Activated T-cell treated with anti-CD3 and anti-CD28 coated beads for 1 hour (primary cell): Measurements from ENCODE around the gene FOXD4L1.
"Not testable (repeated sequence)": the region's sequence is repeated elsewhere in the genome, so short reads cannot be mapped to it uniquely, and the experiment has no call there.

Experiments
- DNase-seq: peaks from one replicate; pipeline ENCODE4 v3.0.0-alpha.2; 2020; ENCODE audit warnings: low read depth

The FOXD4L1 gene

GRCh38 chr2:113498365-113498764, at the start of gene FOXD4L1:
Gene FOXD4L1, plus strand, starts transcription at chr2:113498665. Its CDS starts 592 bp downstream, at chr2:113499257.
- not testable (repeated sequence) for DNase-seq

- not testable (repeated sequence) for DNase-seq
Measured at GRCh38 chr2:113465770-113466169, 32.7 kb upstream of the FOXD4L1 start.

- DNase-seq: not testable (repeated sequence)
Measured at GRCh38 chr2:113476688-113477368, 21.6 kb upstream of the FOXD4L1 start.

- DNase-seq: not testable (repeated sequence)
Measured at GRCh38 chr2:113496527-113496926, 1.9 kb upstream of the FOXD4L1 start.

GRCh38 chr2:113499019-113499885, 787 bp downstream of the FOXD4L1 start:
- DNase-seq: not testable (repeated sequence)

GRCh38 chr2:113499886-113500722, 1.6 kb downstream of the FOXD4L1 start:
- not testable (repeated sequence) for DNase-seq

GRCh38 chr2:113500723-113501038, 2.2 kb downstream of the FOXD4L1 start:
- DNase-seq: not testable (repeated sequence)

- DNase-seq: not testable (repeated sequence)
Measured at GRCh38 chr2:113502216-113503093, 4.0 kb downstream of the FOXD4L1 start.

GRCh38 chr2:113503094-113504042, 4.9 kb downstream of the FOXD4L1 start:
- not testable (repeated sequence) for DNase-seq

- not testable (repeated sequence) for DNase-seq
Measured at GRCh38 chr2:113504081-113504480, 5.6 kb downstream of the FOXD4L1 start.

GRCh38 chr2:113507394-113508140, 9.1 kb downstream of the FOXD4L1 start:
- not testable (repeated sequence) for DNase-seq

- DNase-seq: not testable (repeated sequence)
Measured at GRCh38 chr2:113508187-113508586, 9.7 kb downstream of the FOXD4L1 start.

- DNase-seq: not testable (repeated sequence)
Measured at GRCh38 chr2:113510913-113511312, 12.4 kb downstream of the FOXD4L1 start.

GRCh38 chr2:113511859-113512258, 13.4 kb downstream of the FOXD4L1 start:
- DNase-seq: not testable (repeated sequence)

- DNase-seq: not testable (repeated sequence)
Measured at GRCh38 chr2:113515457-113515856, 17.0 kb downstream of the FOXD4L1 start.

- not testable (repeated sequence) for DNase-seq
Measured at GRCh38 chr2:113515995-113516394, 17.5 kb downstream of the FOXD4L1 start.

- DNase-seq: not testable (repeated sequence)
Measured at GRCh38 chr2:113517025-113517424, 18.6 kb downstream of the FOXD4L1 start.

GRCh38 chr2:113520837-113521236, 22.4 kb downstream of the FOXD4L1 start:
- DNase-seq: not testable (repeated sequence)

- DNase-seq: not testable (repeated sequence)
Measured at GRCh38 chr2:113521492-113521891, 23.0 kb downstream of the FOXD4L1 start.
